PC-9 (cell line): Measurements from ENCODE around the gene MAP3K4. TPM values are rescaled to one million over a fixed set of nuclear protein-coding genes. Genes with fewer than 3 reads are reported as not detected.

Source experiments
- BruUV-seq: library from RNA; stranded (reverse); fragments of 400-500 nt; replicated peaks from 2 replicates; lab custom pipeline; 2021; lab: Mats Ljungman, UMichigan
- CTCF ChIA-PET: fragments of 300-600 bp; sonication (Branson Sonifier 250); formaldehyde crosslinking; loops from one replicate; lab custom pipeline; 2022; ENCODE audit warnings: antibody characterized with exemption; lab: Charles Lee
- POLR2A ChIA-PET: fragments of 300-600 bp; sonication (Branson Sonifier 250); formaldehyde crosslinking; loops from one replicate; lab custom pipeline; 2022; ENCODE audit warnings: antibody characterized with exemption; ENCODE audit not compliant: unreplicated experiment; lab: Charles Lee
- DNase-seq, 2 experiments: peaks; one replicate each; pipeline versions ENCODE4 v3.0.0 to v3.0.0-alpha.2; 2015 to 2022; ENCODE audit warnings: mixed read lengths in 1 of 2
- H2AFZ ChIP-seq: fragments of 200-600 bp; sonication (generic); 2 replicates; pipeline ENCODE4 v1.8.1; 2017; ENCODE audit warnings: antibody characterized with exemption
- H3F3A ChIP-seq: fragments of 200-600 bp; sonication (generic); 2 replicates; pipeline ENCODE4 v1.8.1; 2017; ENCODE audit warnings: antibody characterized with exemption, mild to moderate bottlenecking, low read depth; ENCODE audit not compliant: insufficient read depth
- H3K27ac ChIP-seq: fragments of 200-600 bp; sonication (generic); 2 replicates; pipeline ENCODE4 v1.6.1; 2016; ENCODE audit warnings: mixed run types
- H3K27me3 ChIP-seq: fragments of 200-600 bp; sonication (generic); 2 replicates; pipeline ENCODE4 v1.6.1; 2016; ENCODE audit warnings: low read depth, mixed run types; ENCODE audit not compliant: insufficient read depth
- H3K36me3 ChIP-seq: fragments of 200-600 bp; sonication (generic); 2 replicates; pipeline ENCODE4 v1.6.1; 2016; ENCODE audit warnings: low read depth, mixed run types
- H3K4me1 ChIP-seq: fragments of 200-600 bp; sonication (generic); replicated peaks from 2 replicates; pipeline ENCODE4 v1.6.1; 2016; ENCODE audit warnings: mixed run types; ENCODE audit not compliant: insufficient read depth
- H3K4me2 ChIP-seq: fragments of 200-600 bp; sonication (generic); 2 replicates; pipeline ENCODE4 v1.6.1; 2017; ENCODE audit warnings: mixed run types
- H3K4me3 ChIP-seq: fragments of 200-600 bp; sonication (generic); 2 replicates; pipeline ENCODE4 v1.6.1; 2016; ENCODE audit warnings: mixed run types
- H3K79me2 ChIP-seq: fragments of 200-600 bp; sonication (generic); 2 replicates; pipeline ENCODE4 v1.6.1; 2017; ENCODE audit warnings: low read depth, mixed run types
- H3K9me2 ChIP-seq: fragments of 200-600 bp; sonication (generic); 2 replicates; pipeline ENCODE4 v1.8.1; 2017; ENCODE audit warnings: mild to moderate bottlenecking; ENCODE audit not compliant: insufficient read depth
- H3K9me3 ChIP-seq: fragments of 200-600 bp; sonication (generic); 2 replicates; pipeline ENCODE4 v1.8.1; 2016; ENCODE audit warnings: low read depth; ENCODE audit not compliant: insufficient read depth
- H4K20me1 ChIP-seq: fragments of 200-600 bp; sonication (generic); 2 replicates; pipeline ENCODE4 v1.8.1; 2017; ENCODE audit not compliant: insufficient read depth
- CTCF ChIP-seq: fragments of 200-600 bp; sonication (generic); conservative IDR thresholded peaks from 2 replicates; pipeline ENCODE4 v1.6.1; 2017; ENCODE audit warnings: mixed run types, antibody characterized with exemption, mild to moderate bottlenecking, moderate library complexity
- EZH2 ChIP-seq: fragments of 200-600 bp; sonication (generic); IDR thresholded peaks from 2 replicates; pipeline ENCODE4 v1.8.0; 2017; ENCODE audit warnings: antibody characterized with exemption, low read depth
- intact Hi-C: fragments of 100-400 bp; cut with micrococcal nuclease; formaldehyde crosslinking; loops from one replicate; pipeline ENCODE4 v1.10.0; 2022; ENCODE audit not compliant: unreplicated experiment
- total RNA-seq: library from RNA; stranded (reverse); gene quantifications from 2 replicates; pipeline ENCODE4 v1.2.3, GENCODE V29; 2021

MAP3K4 gene
- total RNA-seq, 1 experiment from 2014 or later, result 13.0 TPM

DNA sequence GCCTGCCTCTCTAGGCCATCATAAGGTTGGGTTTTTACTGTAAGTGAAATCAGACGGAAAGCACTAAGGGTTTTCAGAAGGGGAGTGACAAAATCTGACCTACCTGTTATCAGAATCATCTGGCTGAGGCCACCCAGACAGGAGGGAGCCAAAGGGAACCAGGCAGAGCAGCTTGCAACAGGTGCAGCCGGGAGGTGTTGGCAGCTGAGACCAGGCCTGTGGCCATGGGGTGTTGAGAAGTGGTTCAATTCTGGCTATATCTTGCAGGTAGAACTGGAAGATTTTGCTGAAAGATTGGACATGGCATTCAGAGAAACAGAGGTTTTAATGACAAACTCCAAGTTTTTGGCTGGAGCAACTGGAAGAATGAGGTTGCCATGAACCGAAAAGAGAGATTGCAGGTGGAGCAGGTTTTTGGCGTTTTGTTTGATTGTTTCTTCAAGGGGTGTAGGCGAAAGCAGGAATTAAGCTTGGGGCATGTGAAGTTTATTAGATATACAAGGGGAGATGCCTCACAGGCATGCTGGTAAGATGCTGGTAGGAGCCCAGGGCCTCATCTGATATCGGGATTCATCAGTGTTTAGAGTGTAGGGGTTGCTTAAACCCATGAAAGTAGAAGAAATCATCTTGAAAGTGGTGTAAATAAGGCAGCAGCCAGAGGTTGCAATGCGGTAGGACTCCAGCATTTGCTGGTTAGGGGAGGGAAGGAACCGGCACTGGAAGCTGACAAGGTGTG lies 35.1 kb upstream of the MAP3K4 start:
- Histone ChIP-seq H3K9me2 (no peaks in the 10 kb centered on the region), H4K20me1 (no peaks in the 10 kb centered on the region), H3K4me1 (no peaks in the 10 kb centered on the region), H3K4me2 (no peak overlapping the region), H3K4me3 (no peak overlapping the region), H3K79me2 (no peaks in the 10 kb centered on the region), H2AFZ (no peak overlapping the region), H3K36me3 (no peaks in the 10 kb centered on the region), H3F3A (no peaks in the 10 kb centered on the region), H3K27ac (no peak overlapping the region), H3K27me3 (peaks cover 67% of the 10 kb centered on the region), H3K9me3 (no peaks in the 10 kb centered on the region)
- ChIA-PET POLR2A (no interaction called here), CTCF (no interaction called here)
- TF ChIP-seq EZH2, result no peak
- no peak for TF ChIP-seq CTCF
- DNase-seq, result no peak
- intact Hi-C loops, result no loop called here
- no TSS peak for BruUV-seq

DNA sequence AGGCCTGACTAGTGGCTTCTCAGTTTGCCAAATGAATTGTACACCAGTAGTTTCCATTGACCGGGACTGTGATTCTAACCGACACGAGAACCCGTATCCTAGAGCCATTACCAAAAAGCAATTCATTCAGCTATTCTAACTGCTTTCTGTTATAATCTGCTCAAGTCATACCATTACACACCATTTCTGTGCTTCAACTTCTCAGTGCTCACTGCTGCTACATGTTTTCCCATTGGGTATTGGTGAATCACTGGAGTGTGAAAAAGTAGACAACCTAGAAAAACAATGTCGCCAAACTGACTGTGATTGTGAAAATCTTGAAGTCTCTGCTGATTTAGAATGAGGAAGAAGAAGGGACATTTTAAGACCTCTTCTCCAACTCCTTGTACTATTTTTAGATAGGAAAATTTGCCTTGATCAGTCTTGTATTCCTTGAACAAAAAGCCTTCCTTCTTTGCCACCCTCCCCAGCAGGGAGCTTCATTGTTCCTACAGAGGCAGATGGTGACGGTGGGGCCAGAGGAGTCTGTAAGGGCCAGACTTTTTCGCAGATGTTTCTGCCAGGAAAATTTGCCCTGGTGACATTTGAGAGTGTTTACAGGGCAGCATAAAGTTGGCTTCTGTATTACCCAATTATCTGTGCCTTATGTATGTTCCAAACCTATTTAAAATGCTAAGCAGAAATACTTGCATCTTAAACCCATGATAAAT lies 31.7 kb upstream of the MAP3K4 start:
- Histone ChIP-seq H3K4me3 (no peak overlapping the region), H3K9me3 (no peaks in the 10 kb centered on the region), H4K20me1 (no peaks in the 10 kb centered on the region), H3K27ac (no peak overlapping the region), H3K79me2 (no peaks in the 10 kb centered on the region), H3F3A (no peaks in the 10 kb centered on the region), H3K4me2 (no peak overlapping the region), H3K27me3 (peaks cover 74% of the 10 kb centered on the region), H2AFZ (no peak overlapping the region), H3K4me1 (no peaks in the 10 kb centered on the region), H3K9me2 (no peaks in the 10 kb centered on the region), H3K36me3 (no peaks in the 10 kb centered on the region)
- no TSS peak for BruUV-seq
- CTCF ChIA-PET, result no interaction called here
- no peak for DNase-seq
- POLR2A ChIA-PET, result no interaction called here
- intact Hi-C loops, result no loop called here
- TF ChIP-seq EZH2, result no peak
- no peak for TF ChIP-seq CTCF

DNA sequence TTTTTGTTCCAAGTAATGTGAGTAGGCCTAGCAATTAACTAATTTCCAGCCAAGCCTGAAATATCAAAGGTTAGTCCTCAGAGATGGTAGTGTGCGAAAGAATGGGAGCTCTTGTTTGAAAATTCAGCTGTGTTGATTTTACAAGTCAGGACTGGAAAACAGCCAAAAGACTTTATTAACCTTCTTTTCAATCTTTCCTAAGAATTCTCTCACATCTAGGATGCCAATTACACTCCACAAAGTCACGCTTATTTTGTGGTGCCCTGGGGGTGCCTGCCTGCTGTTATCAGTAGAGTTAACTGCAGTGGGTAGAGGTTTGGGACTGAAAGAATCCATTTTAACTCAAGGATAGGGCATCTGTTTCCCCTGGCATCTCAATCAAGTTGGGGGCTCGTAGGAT lies 30.7 kb upstream of the MAP3K4 start:
- no peak overlapping the region for H3K4me3 ChIP-seq
- intact Hi-C loops, result no loop called here
- H3K27me3 ChIP-seq, result peaks cover 67% of the 10 kb centered on the region
- no peak for TF ChIP-seq CTCF
- TF ChIP-seq EZH2, result no peak
- DNase-seq, result no peak
- no peaks in the 10 kb centered on the region for H3F3A ChIP-seq
- H3K79me2 ChIP-seq, result no peaks in the 10 kb centered on the region
- no peaks in the 10 kb centered on the region for H4K20me1 ChIP-seq
- H3K36me3 ChIP-seq, result no peaks in the 10 kb centered on the region
- CTCF ChIA-PET, result no interaction called here
- H3K27ac ChIP-seq, result no peak overlapping the region
- H2AFZ ChIP-seq, result no peak overlapping the region
- no peaks in the 10 kb centered on the region for H3K9me3 ChIP-seq
- H3K4me2 ChIP-seq, result no peak overlapping the region
- POLR2A ChIA-PET, result no interaction called here
- no peaks in the 10 kb centered on the region for H3K9me2 ChIP-seq
- no TSS peak for BruUV-seq
- no peaks in the 10 kb centered on the region for H3K4me1 ChIP-seq
